Keratinocyte (primary cell): ENCODE data around the gene USP31. TPM values are rescaled to one million over a fixed set of nuclear protein-coding genes. Genes with fewer than 3 reads are reported as not detected.

Experiments used
- DNase-seq: peaks from one replicate; pipeline ENCODE4 v3.0.0-alpha.2; 2011; ENCODE audit warnings: low read depth, missing footprints, low spot score
- FAIRE-seq: peaks from 2 replicates; lab custom pipeline; 2011; peaks lifted over from hg19 to GRCh38; lab: Jason Lieb, UNC
- H2AFZ ChIP-seq: 2 replicates; pipeline ENCODE4 v1.6.0; 2012; ENCODE audit warnings: low read length, control low read depth, inconsistent platforms; ENCODE audit not compliant: control insufficient read depth
- H3K27ac ChIP-seq: 2 replicates; pipeline ENCODE4 v1.5.1; 2011; ENCODE audit warnings: low read length; ENCODE audit not compliant: control insufficient read depth, insufficient read depth
- H3K27me3 ChIP-seq: 3 replicates; pipeline ENCODE4 v1.6.0; 2011; ENCODE audit warnings: low read length; ENCODE audit not compliant: control insufficient read depth, insufficient read depth; ENCODE audit errors: extremely low read depth
- H3K36me3 ChIP-seq, 2 experiments: 2 replicates in 1 of 2; 3 replicates in 1 of 2; pipeline ENCODE4 v1.5.1; 2011; ENCODE audit warnings: low read length in 2 of 2, mild to moderate bottlenecking in 1 of 2; ENCODE audit not compliant: control insufficient read depth in 2 of 2, insufficient read depth in 2 of 2; ENCODE audit errors: extremely low read depth in 1 of 2
- H3K4me1 ChIP-seq: 3 replicates; pipeline ENCODE4 v1.5.1; 2011; ENCODE audit warnings: low read length; ENCODE audit not compliant: control insufficient read depth, insufficient read depth; ENCODE audit errors: extremely low read depth
- H3K4me2 ChIP-seq: 3 replicates; pipeline ENCODE4 v1.6.0; 2011; ENCODE audit warnings: low read depth, low read length; ENCODE audit not compliant: control insufficient read depth, insufficient read depth; ENCODE audit errors: extremely low read depth
- H3K4me3 ChIP-seq, 3 experiments: fragments of 200-600 bp in 1 of 3; sonication (generic) in 1 of 3; 2 replicates in 2 of 3; 3 replicates in 1 of 3; pipeline ENCODE4 v1.5.1; 2011 to 2016; ENCODE audit warnings: low read length in 3 of 3, mild to moderate bottlenecking in 3 of 3, control low read depth in 2 of 3, inconsistent platforms in 1 of 3, low read depth in 1 of 3, mixed read lengths in 1 of 3, mixed run types in 1 of 3, moderate library complexity in 1 of 3; ENCODE audit not compliant: control insufficient read depth in 2 of 3, insufficient read depth in 2 of 3; ENCODE audit errors: extremely low read depth in 1 of 3
- H3K79me2 ChIP-seq: 2 replicates; pipeline ENCODE4 v1.6.0; 2012; ENCODE audit warnings: low read length; ENCODE audit not compliant: control insufficient read depth, insufficient read depth
- H3K9ac ChIP-seq: 3 replicates; pipeline ENCODE4 v1.6.0; 2011; ENCODE audit warnings: low read length; ENCODE audit not compliant: control insufficient read depth, insufficient read depth; ENCODE audit errors: extremely low read depth
- H3K9me1 ChIP-seq: 3 replicates; pipeline ENCODE4 v1.6.0; 2011; ENCODE audit warnings: low read length; ENCODE audit not compliant: control insufficient read depth, insufficient read depth; ENCODE audit errors: extremely low read depth
- H3K9me3 ChIP-seq: 2 replicates; pipeline ENCODE4 v1.5.1; 2012; ENCODE audit warnings: low read depth, low read length; ENCODE audit not compliant: control insufficient read depth
- H4K20me1 ChIP-seq: 3 replicates; pipeline ENCODE4 v1.6.0; 2011; ENCODE audit warnings: low read length; ENCODE audit not compliant: control insufficient read depth, insufficient read depth; ENCODE audit errors: extremely low read depth
- EZH2 ChIP-seq: IDR thresholded peaks from one replicate; pipeline ENCODE4 v1.6.1; 2012; ENCODE audit warnings: inconsistent platforms, mild to moderate bottlenecking, low read length, moderate library complexity
- dilution Hi-C: fragments of 300-500 bp; cut with MboI; formaldehyde crosslinking; loops from one replicate; pipeline ENCODE4 v1.7.0; 2020; ENCODE audit warnings: low sequenced_read_pairs; ENCODE audit not compliant: extremely low pct_ligation_motif_present
- polyA plus RNA-seq, 5 experiments: library from polyadenylated mRNA; depleted of rRNA in 3 of 5; stranded (reverse) in 3 of 5; stranded (forward) in 1 of 5; unstranded in 1 of 5; fragments of >200 nt; gene quantifications; 1 replicate in 1 of 5; 2 replicates in 3 of 5; 3 replicates in 1 of 5; pipeline versions ENCODE4 v1.2.1 to v1.2.3, GENCODE V29; 2011 to 2012; ENCODE audit warnings: missing spikeins in 2 of 5, low read depth in 1 of 5, low replicate concordance in 1 of 5
- TF ChIP-seq, protein P1 (sequence below), 3 experiments: IDR thresholded peaks in 1 of 3; conservative IDR thresholded peaks in 1 of 3; optimal IDR thresholded peaks in 1 of 3; 2 replicates in 2 of 3; 3 replicates in 1 of 3; pipeline versions ENCODE3 to v1.5.1; 2011; ENCODE audit warnings: low read length in 3 of 3, mild to moderate bottlenecking in 3 of 3, moderate library complexity in 2 of 3, control low read depth in 1 of 3, inconsistent platforms in 1 of 3; ENCODE audit not compliant: insufficient read depth in 2 of 3; ENCODE audit errors: extremely low read depth in 1 of 3

Gene USP31
- polyA plus RNA-seq, 1 donor (not counting 4 experiments of a cell fraction or from before 2014, with no cell fraction given) = 16.3 TPM

DNA sequence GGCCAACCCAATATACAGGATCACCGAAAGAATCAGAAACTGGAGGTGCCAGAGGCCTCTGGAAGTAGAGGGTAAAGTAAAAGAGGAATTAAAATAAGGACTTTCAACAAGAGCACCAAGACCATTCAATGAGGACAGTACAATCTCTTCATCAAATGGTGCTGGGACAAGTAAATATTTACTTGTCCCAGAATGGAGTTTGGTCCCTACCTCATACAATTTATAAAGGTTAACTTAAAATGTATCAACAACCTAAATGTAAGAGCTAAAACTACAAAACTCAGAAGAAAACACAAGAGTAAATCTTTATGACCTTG, 56.5 kb downstream of the USP31 start:
- no peaks in the 10 kb centered on the region for H3K27me3 ChIP-seq
- DNase-seq (no peak), FAIRE-seq (no peak)
- dilution Hi-C loops = no loop called here
- H3K9me3 ChIP-seq = no peaks in the 10 kb centered on the region
- no peaks in the 10 kb centered on the region for H3K4me1 ChIP-seq
- no peak overlapping the region for H3K4me3 ChIP-seq
- no peak overlapping the region for H3K4me2 ChIP-seq
- H3K27ac ChIP-seq = no peak overlapping the region
- no peaks in the 10 kb centered on the region for H4K20me1 ChIP-seq
- H3K9me1 ChIP-seq = no peaks in the 10 kb centered on the region
- peaks cover 10 to 14% of the 10 kb centered on the region in 2 experiments for H3K36me3 ChIP-seq
- peaks cover 35% of the 10 kb centered on the region for H3K79me2 ChIP-seq
- TF ChIP-seq, protein P1, sequence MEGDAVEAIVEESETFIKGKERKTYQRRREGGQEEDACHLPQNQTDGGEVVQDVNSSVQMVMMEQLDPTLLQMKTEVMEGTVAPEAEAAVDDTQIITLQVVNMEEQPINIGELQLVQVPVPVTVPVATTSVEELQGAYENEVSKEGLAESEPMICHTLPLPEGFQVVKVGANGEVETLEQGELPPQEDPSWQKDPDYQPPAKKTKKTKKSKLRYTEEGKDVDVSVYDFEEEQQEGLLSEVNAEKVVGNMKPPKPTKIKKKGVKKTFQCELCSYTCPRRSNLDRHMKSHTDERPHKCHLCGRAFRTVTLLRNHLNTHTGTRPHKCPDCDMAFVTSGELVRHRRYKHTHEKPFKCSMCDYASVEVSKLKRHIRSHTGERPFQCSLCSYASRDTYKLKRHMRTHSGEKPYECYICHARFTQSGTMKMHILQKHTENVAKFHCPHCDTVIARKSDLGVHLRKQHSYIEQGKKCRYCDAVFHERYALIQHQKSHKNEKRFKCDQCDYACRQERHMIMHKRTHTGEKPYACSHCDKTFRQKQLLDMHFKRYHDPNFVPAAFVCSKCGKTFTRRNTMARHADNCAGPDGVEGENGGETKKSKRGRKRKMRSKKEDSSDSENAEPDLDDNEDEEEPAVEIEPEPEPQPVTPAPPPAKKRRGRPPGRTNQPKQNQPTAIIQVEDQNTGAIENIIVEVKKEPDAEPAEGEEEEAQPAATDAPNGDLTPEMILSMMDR (optimal IDR thresholded peaks at IDR 0.05 in 1 of 3, IDR thresholded peaks at IDR 0.05 in 1 of 3, conservative IDR thresholded peaks at IDR 0.05 in 1 of 3; ENCODE audit: extremely low read depth in 1 of 3, insufficient read depth in 2 of 3, low read length in 3 of 3) = no peak
- no peak overlapping the region for H3K9ac ChIP-seq
- H2AFZ ChIP-seq = no peak overlapping the region

- DNase-seq = no peak
- H3K9me3 ChIP-seq = no peaks in the 10 kb centered on the region
- no peak for FAIRE-seq
- no peak overlapping the region for H3K4me2 ChIP-seq
- no peak overlapping the region for H3K9ac ChIP-seq
- dilution Hi-C loops = no loop called here
- peaks cover 34% of the 10 kb centered on the region for H3K79me2 ChIP-seq
- no peak overlapping the region for H3K27ac ChIP-seq
- no peaks in the 10 kb centered on the region for H3K9me1 ChIP-seq
- no peaks in the 10 kb centered on the region for H3K4me1 ChIP-seq
- H4K20me1 ChIP-seq = no peaks in the 10 kb centered on the region
- H3K36me3 ChIP-seq = peaks cover 10 to 14% of the 10 kb centered on the region in 2 experiments
- no peak overlapping the region for H3K4me3 ChIP-seq
- no peaks in the 10 kb centered on the region for H3K27me3 ChIP-seq
- H2AFZ ChIP-seq = no peak overlapping the region
- TF ChIP-seq, protein P1 (optimal IDR thresholded peaks at IDR 0.05 in 1 of 3, IDR thresholded peaks at IDR 0.05 in 1 of 3, conservative IDR thresholded peaks at IDR 0.05 in 1 of 3; ENCODE audit: extremely low read depth in 1 of 3, insufficient read depth in 2 of 3, low read length in 3 of 3) = no peak
- TF ChIP-seq EZH2 = no peak
These were observed 57.0 kb downstream of the USP31 start for GRCh38 chr16:23092072-23092800.
